GM18870 (cell line): ENCODE results near the gene PITPNC1.
"Not testable (repeated sequence)": the region's sequence is repeated elsewhere in the genome, so short reads cannot be mapped to it uniquely, and the experiment has no call there.

Source experiments
- ATAC-seq: cut with Tn5 transposase; IDR thresholded peaks from one replicate; pipeline ENCODE4 v1.9.1; 2021; ENCODE audit warnings: moderate library complexity; ENCODE audit not compliant: unreplicated experiment

The PITPNC1 gene

DNA sequence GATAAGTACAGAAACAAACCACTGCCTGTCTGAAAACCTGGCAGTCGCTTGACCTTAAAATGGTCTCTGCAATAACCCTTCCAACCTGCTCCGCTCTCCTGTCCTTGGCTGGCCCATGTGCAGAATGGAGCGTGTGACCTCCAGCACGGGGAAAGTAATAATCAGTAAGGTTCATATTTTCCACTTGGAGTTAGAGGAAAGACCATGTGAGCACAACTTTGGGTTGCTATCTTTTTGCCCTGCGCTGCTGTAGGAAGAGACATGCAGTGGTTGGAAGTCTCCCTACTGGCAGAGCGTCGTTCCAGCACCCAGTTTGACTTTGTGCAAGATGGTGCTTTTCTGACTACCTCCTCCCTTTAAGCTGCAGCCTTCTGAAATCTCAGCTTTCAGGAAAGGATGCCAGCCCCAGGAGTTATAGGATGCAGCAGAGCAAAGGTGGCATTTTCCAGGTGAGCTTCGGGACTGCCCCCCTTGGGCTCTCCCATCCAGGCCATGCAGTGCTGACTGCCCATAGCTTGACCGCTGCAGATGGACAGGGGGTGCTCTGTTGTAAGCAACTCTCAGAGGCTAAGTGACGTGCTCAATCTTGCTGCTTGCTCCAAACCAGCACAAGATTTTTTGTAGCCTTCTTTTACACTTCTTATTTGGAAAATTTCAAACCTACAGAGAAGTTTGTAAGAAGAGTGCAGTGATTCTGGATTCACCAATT lies 230.0 kb downstream of the PITPNC1 start:
- ATAC-seq: no peak

DNA sequence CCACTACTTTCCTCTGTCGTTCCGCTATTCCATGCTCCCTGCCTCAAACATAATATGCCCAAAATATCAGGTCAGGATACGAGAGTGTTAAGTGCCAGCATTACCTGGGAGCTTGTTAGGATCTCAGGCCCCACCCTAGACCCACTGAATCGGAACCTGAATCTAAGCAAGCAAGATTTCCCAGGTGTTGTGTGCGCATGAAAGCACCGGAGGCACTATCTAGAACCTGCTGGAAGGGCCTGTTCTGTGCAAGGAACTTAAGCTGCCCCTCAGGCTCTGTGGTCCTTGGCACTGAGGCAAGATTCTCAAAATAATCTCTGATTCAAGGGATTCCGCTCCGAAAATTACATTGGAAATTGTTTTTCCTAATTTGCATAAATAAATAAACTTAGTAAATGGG lies 233.0 kb downstream of the PITPNC1 start:
- no peak for ATAC-seq

DNA sequence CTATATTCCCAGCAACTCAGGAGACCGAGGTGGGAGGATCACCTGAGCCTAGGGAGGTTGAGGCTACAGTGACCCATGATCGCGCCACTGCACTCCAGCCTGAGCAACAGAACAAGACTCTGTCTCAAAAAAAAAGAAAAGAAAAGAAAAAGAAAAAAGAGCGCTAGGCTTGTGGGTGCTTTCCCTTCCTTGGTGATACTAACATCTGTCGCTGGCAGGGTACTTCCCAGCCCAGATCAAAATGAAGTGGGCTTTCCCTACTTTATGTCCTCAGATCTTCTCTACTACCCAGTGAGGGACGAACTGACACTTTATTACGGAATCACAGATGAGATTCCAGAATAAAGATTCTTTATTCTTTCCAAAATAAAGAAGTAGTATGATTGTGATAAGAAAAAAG lies 236.9 kb downstream of the PITPNC1 start:
- ATAC-seq: no peak

DNA sequence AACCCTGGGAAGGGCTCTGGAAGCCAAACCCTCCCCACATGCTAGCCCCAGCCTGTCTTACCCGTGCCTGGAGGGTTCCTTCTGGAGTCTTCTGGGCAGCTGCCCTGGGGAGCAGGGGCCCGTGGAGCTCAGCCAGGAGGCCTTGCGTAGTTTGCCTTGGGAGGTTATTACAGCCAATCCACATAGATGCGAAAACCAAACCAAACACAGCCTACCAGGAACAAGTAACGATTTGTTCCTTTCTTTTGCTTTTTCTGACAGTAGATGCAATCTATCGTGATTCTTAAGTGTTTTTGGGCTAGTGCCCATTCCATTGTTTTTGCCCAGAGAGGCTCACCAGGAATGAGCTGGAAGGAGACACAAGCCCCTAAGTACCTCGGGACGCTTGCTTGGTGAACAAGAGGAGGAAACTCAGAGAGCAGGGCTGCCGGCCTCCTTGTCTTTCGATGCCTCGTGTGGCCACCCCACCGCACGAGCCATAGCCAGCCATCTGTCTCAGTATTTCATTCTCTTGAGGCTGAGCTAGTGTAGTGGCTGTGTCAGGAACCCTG lies 238.0 kb downstream of the PITPNC1 start:
- ATAC-seq: no peak

DNA sequence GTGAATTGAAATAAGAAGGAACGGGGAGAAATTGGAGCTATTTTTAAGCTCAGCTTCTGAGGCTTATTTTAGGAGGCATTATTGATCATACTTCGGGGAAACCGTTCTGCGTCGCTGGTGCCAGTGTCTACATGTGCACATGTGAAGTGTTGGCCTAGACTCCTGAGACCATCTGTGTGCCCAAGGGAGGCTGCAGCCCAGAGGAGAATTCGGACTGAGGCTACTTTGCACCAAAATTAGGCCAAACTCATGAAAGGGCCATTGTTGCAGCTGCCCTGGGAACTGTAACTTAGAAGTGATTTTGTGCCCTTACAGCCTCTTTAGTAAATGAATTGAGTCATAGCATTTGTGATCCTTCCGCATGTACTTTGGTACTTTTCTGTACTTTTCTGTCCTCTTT lies 238.7 kb downstream of the PITPNC1 start:
- ATAC-seq: no peak

DNA sequence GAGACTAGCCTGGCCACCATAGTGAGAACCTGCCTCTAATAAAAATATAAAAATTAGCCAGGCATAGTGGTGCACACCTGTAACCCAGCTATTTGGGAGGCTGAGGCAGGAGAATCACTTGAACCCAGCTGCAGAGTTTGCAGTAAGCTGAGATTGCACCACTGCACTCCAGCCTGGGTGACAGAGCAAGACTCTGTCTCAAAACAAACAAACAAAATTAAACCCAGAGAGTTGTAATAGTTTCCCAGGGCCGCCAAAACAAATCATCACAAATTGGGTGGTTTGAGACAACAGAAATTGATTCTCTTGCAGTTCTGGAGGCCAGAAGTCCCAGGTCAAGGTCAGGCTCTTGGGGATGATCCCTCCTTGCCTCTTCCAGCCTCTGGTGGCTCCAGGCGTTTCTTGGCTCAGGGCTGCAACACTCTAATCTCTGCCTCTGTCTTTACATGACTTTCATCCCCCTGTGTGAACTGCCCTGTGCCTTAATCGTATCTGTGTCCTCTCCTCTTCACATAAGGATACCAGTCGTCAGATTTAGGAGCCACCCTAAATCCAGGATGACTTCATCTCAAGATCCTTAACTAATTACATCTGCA lies 240.3 kb downstream of the PITPNC1 start:
- ATAC-seq: no peak

DNA sequence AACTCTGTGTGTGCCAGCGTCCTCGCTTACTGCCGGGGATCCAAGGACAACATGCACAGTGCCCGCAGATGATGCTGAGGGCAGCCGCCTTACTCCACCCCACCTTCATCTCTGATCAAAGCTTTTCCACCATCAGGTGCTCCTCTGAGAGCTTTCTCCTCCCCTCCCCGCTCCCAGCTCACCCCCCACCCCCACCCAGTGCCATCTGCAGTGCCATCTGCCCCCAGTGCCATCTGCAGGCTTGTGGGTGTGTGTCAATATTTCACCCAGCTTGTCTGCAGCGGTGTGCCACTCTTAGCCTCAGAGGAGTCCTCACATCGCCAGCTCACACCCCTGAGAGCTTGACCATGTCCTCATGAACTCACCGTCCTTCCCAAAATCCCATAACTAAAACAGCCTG lies 242.5 kb downstream of the PITPNC1 start:
- no peak for ATAC-seq

DNA sequence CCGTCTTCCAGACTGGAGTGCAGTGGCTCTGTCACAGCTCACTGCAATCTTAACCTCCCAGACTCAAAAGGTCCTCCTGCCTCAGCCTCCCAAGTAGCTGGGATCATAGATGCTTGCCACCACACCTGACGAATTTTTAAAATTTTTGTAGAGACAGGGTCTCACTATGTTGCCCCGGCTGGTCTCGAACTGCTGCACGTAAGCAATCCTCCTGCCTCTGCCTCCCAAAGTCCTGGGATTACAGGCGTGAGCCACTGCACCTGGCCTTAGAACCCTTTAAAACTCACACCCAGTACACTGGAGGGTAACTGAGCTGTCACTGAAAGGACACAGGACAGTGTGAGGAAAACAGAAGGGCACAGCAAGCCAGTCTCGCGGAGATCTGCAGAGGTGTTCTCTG lies 243.0 kb downstream of the PITPNC1 start:
- no peak for ATAC-seq

DNA sequence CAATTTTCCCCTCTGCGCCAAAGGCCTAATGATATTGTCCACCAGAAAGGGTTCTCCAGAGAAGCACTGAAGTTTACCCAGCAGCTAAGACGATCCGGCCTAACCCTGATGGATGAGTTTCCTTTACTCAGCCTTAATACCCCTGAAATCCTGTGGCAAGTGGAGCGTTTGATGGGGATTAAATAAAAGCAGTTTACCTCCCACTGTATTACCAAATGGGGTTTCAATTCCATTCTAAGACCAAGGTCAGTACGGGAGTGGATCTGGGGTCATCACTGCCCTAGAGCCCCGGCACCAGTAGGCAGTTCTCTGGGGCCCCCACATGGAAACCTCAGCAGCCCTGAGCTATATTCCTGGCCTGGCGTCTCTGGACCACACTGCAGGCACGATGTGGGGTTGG lies 243.6 kb downstream of the PITPNC1 start:
- ATAC-seq: no peak

DNA sequence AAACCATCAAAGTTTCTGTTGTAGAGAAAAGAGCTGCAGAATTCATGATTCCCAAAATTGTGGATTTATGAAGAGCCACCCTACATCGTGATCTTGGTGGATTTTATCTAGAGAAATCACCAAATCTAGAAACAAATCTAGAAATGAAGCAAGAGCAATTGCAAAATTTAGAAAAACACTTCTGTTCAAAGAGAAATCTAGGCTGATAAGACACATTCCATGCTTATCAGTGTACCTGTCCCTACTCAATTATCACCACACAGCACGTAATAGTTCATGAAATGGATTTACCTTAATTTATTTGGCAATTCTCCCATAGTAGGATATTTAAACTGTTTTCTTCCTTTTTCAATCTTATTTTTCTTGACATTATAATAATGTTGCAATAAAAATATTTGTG lies 246.7 kb downstream of the PITPNC1 start:
- no peak for ATAC-seq

DNA sequence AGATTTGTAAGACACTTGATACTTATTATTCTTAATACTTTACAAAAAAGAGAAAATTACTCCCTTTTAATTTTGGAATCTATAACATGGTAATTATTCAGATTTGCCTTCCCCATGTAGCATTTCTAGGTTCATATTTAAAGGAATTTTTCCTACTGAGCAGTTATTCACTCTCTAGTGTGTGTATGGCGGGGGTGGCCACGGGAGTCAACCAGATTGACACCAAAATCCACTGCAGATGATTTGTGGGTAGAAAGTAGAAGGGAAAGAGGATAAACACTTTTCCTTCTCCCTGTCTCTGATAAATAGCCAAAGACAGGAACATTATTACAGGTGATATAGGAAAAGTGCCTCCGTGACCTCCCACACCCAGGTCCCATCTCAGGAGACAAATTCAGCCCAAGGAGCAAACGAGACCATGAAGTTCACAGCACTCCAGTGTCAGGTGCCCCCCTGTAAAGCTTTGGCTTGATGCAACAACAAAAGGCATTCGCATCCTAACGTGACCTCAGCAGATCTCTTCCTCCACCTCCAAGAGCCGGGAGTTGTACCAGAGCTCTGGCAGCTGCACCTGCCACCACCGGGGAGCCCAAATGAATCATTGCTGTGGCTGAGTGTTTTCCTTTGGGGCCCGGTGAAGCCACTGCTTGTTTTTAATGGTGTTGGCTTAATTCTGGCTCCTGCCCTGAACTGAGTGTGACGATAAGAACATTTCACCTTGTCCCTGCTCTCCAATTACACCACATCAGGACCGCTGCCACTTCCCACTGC lies 248.0 kb downstream of the PITPNC1 start:
- no peak for ATAC-seq

DNA sequence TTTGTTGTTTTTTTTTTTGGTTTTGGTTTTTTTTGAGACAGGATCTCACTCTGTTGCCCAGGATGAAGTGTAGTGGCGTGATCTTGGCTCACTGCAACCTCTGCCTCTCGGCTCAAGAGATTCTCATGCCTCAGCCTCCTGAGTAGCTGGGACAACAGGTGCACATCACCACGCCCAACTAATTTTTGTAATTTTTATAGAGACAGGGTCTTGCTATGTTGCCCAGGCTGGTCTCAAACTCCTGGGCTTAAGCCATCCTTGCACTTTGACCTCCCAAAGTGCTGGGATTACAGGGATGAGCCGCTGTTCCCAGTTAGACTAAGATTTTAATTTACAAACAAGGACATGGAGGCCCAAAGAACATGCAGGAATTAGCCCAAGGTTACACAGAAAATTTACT lies 248.9 kb downstream of the PITPNC1 start:
- no peak for ATAC-seq

DNA sequence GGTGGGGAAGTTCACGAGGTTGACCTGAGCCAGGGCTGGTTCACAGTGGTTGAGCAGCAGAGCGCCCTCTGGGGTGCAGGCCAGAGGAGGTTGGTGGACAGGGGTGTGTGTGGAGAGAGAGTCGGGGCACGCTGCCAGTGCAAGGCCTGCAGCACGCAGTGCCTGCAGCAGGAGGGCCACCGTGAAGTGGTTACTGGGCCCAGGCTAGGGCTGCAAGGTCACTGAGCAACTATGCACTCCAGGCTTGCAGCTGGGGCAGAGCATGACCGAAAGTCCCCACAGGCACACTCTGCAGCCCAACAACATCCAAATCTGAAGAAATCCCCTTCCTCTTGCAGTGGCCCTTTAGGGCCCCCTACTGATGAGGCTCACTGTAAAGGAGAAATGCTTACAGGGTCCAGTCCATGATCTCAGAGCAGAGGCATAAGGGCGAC lies 251.5 kb downstream of the PITPNC1 start:
- ATAC-seq: no peak

DNA sequence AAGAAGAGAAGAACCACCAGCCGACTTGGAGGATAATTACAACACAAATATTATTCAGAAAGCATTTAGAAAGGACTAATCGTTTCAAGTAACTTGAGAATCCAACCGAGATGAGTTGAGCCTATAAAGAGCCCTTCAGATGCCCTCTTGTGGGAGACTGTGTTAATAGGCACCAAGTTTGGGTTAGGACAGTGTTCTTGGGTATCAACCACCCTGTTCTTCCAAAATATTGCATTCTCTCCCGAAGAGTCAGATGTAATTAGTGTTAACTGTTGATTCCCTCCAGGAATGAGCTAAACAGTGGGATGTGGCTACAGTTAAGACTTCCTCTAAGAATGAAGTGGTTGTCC lies 252.9 kb downstream of the PITPNC1 start:
- no peak for ATAC-seq

DNA sequence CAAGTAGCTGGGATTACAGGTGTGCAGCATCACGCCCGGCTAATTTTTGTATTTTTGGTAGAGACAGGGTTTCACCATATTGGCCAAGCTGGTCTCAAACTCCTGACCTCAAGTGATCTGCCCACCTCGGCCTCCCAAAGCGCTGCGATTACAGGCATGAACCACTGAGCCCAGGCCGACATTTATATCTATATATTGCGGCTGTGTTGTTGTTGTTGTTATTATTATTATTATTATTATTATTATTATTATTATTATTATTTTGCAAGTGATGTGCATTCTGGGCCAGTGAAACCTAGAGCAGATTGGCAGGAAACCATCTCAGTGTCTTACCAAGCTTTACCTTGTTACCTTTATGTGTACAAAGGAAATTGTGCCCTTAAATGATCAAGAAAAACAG lies 253.8 kb downstream of the PITPNC1 start:
- not testable (repeated sequence) for ATAC-seq

DNA sequence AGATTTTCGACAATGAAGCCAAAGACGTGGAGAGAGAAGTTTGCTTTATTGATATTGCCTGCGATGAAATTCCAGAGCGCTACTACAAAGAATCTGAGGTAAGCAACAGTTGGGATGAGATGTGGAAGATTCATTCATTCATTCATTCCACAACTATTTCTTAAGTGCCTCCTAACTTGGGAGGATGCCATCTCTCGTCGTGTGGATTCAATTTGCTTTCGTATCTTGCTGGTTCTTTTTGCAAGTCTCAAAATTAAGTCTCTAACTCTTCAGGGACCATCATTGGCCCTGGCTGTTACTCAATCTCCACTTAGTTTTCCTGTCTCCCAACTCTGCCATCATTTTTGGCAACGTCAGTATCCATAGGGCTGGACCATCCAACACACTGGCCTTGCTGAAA lies 255.1 kb downstream of the PITPNC1 start:
- ATAC-seq: no peak

DNA sequence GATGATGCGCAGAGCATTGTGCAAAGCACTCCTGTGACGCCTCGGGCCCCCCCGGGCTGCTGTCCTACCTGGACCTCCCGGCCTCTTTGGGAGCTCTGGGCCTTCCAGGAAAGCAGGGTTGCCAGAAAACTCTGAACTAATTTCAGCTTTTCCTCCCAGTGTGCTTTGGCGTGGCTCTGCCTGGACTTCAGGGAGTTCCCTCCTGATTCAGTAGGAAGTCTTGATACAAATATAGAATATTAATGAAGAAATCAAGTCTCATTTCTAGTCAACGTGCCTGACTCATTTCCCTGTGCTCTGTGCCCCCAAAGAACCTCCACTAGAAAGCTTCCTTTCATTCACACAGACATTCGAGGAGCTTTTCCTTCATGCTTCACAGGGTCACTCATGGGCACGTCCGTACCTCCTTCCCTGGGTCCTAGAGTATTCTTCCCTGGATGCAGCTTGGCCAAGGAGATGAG lies 256.7 kb downstream of the PITPNC1 start:
- no peak for ATAC-seq

DNA sequence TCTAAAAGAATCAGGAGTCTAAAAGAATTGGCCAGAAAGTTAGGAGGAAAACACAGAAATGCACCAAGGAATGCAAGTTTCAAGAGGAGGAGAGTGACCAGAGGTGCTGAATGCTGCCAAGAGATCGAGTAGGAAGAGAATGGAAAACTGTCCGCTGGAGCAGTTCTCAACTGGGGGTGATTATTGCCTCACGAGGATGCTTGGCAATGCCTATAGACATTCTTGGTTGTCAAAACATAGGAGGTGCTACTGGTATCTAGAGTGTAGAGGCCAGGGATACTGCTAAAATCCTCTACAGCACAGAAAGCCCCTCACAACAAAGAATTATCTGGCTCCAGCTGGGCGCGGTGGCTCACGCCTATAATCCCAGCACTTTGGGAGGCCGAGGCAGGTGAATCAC lies 258.6 kb downstream of the PITPNC1 start:
- no peak for ATAC-seq

DNA sequence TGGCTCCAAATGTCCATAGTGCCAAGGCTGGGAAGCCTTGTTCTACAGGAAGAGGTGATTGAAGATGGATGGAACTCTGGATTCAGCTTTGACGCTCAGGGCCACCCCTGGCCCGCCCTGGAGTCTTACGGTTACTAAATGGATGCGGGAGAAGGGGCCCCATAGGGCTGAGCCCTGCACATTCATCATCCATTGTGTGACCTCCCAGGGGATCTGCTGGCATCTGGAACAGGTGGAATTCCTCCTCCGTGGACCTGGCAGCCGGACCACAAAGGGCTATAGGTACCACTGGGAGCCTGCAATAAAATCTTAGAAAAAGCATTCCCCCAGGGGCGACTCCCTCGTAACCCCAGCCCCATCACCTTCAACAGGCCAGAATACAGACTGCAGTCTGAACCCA lies 259.2 kb downstream of the PITPNC1 start:
- no peak for ATAC-seq

DNA sequence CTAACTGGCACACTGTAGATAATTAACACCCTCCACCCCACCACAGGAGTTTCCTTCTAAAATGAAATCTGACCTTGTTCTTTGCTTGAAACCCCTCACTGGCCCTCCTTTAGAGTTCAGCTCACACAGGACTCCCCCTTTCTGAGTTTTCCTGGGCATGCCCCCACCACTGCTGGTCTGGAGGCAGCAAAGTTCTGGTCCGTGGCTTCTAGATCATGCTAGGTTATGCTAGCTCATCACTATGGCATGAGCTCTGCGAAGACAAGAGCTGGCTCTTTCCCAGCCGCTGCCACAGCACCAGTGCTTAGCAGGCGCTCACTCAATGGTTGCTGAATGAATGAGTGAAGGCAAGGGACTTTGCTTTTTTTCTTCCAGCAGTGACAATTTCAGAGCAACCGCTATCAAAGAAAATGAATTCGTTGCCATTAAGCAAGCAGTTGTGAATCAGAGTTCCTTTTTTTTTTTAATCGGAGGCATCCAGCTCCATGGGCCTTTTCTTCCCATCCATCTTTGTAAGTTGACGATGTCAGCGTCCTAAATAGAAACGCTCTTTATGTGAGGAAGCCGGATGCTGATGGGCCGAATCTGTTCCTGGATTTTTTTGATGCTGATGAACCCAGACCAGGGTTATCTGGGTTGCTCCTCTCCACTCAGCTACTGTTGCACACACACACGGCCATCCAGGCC lies 259.9 kb downstream of the PITPNC1 start:
- ATAC-seq: no peak

DNA sequence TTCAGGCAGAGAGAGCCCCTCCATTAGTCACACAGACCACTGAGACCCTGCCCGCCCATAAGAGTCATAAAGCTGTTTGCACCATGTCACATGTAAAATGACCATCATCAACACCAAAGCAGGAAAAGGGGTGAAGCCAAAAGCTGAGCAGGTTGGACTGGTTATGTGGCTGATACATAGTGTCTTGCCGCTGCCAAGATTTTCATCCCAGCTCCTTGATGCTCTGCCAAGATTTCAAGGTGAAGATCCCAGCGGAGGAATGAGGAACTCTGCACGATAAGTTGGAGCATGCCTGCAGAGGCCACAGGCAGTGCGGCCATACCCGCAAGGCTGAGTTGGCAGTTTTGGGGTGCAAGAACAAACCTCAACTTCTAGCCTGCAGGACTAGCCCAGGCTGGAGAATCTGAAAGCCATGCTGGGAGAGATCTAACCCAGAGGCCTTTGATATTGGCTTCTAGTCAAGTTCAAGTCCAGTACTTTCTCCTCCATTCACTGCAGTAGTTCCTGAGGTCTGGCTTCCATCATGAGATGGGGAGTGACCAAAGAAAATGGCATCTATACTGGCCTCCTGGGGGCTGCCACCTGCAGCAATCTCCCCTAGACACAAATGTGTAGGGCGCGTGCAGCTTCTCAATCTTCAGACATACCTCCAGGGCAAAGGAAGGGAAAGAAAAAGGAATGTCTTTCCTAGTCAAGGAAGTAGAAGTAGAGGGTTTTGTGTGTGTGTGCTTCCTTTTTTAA lies 261.0 kb downstream of the PITPNC1 start:
- ATAC-seq: no peak
